Progenitor cell of endocrine pancreas (in vitro differentiated cells): Measurements from ENCODE around the gene UTS2B. TPM values are rescaled to one million over a fixed set of nuclear protein-coding genes. Genes with fewer than 3 reads are reported as not detected.

Experiments used
- DNase-seq: peaks from one replicate; pipeline ENCODE4 v3.0.0; 2021; ENCODE audit warnings: low spot score; ENCODE audit not compliant: unreplicated experiment
- H3K27ac Mint-ChIP-seq: 2 replicates; pipeline ENCODE4 v1.8.0; 2021; ENCODE audit warnings: mild to moderate bottlenecking, moderate library complexity, mixed read lengths
- H3K27me3 Mint-ChIP-seq: 2 replicates; pipeline ENCODE4 v1.8.0; 2021; ENCODE audit warnings: mixed read lengths
- H3K36me3 Mint-ChIP-seq: 2 replicates; pipeline ENCODE4 v1.8.0; 2022; ENCODE audit warnings: mixed read lengths; ENCODE audit not compliant: insufficient read depth
- H3K4me1 Mint-ChIP-seq: 2 replicates; pipeline ENCODE4 v1.8.0; 2021; ENCODE audit warnings: low read depth, mixed read lengths
- H3K4me3 Mint-ChIP-seq: 2 replicates; pipeline ENCODE4 v1.8.0; 2021; ENCODE audit warnings: low read depth, mild to moderate bottlenecking, moderate library complexity, mixed read lengths
- H3K9me3 Mint-ChIP-seq: 2 replicates; pipeline ENCODE4 v1.8.0; 2021; ENCODE audit warnings: low read depth, mixed read lengths
- CTCF ChIP-seq: fragments of 200-600 bp; sonication (generic); IDR thresholded peaks from one replicate; pipeline ENCODE4 v1.5.0; 2021; ENCODE audit warnings: antibody characterized with exemption, mild to moderate bottlenecking; ENCODE audit not compliant: unreplicated experiment
- total RNA-seq: library from RNA; stranded (reverse); gene quantifications from 2 replicates; pipeline ENCODE4 v1.2.1, GENCODE V29; 2021

Gene UTS2B
- total RNA-seq, 1 donor from 2014 or later, result 0.62 TPM

GRCh38 chr3:191220908-191221307 lies 109.4 kb downstream of the UTS2B start:
- Mint-ChIP-seq H3K27ac (no peak overlapping the region), H3K36me3 (no peaks in the 10 kb centered on the region), H3K4me1 (peaks cover 3% of the 10 kb centered on the region), H3K9me3 (no peaks in the 10 kb centered on the region), H3K4me3 (no peak overlapping the region), H3K27me3 (no peaks in the 10 kb centered on the region)
- no peak for TF ChIP-seq CTCF
- no peak for DNase-seq

- Mint-ChIP-seq H3K27ac (no peak overlapping the region), H3K4me1 (no peaks in the 10 kb centered on the region), H3K4me3 (no peak overlapping the region), H3K27me3 (no peaks in the 10 kb centered on the region), H3K9me3 (peaks cover 4% of the 10 kb centered on the region), H3K36me3 (no peaks in the 10 kb centered on the region)
- no peak for DNase-seq
- no peak for TF ChIP-seq CTCF
These were observed 113.0 kb downstream of the UTS2B start for GRCh38 chr3:191217301-191217700.

Other genes with a start within 250 kb of the UTS2B start
- 0.11 and 0.14 TPM in 2 replicates for gene OSTN, start 131.3 kb downstream of the UTS2B start, total RNA-seq
- gene CCDC50, start 1.1 kb downstream of the UTS2B start, total RNA-seq, result 65.5 and 66.3 TPM in 2 replicates
- not detected in 2 replicates for gene PYDC2, start 130.6 kb upstream of the UTS2B start, total RNA-seq